HG02840 (cell line): Measurements from ENCODE around the gene PARP6.
"Not testable (repeated sequence)": the region's sequence is repeated elsewhere in the genome, so short reads cannot be mapped to it uniquely, and the experiment has no call there.

ENCODE experiments used
- ATAC-seq: cut with Tn5 transposase; IDR thresholded peaks from one replicate; pipeline ENCODE4 v1.9.1; 2021; ENCODE audit warnings: mild to moderate bottlenecking, moderate library complexity, moderate number of reproducible peaks; ENCODE audit not compliant: unreplicated experiment, low FRiP score

Gene PARP6

GRCh38 chr15:72281713-72282112, 9.4 kb upstream of the PARP6 start:
- ATAC-seq, result no peak

DNA sequence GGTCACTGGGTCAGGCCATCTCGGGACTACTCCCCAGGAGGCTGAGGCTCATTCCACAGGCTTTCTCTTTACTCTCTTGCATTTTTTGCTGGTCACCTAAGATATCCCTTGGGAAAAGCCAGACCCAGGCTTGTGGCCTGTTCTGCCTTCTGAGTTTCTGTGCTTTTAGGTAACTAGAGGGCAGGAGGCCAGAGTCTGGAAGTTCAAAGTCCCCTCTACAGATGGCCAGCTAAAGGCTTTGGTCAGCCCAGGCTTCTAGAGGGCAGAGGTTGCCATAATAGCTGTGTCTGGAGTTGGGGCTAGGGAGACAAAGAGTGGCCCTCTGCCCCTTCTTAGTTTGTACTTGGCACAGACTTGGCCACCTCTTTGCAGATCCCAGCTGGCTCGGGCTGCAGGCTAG, 8.4 kb upstream of the PARP6 start:
- no peak for ATAC-seq

DNA sequence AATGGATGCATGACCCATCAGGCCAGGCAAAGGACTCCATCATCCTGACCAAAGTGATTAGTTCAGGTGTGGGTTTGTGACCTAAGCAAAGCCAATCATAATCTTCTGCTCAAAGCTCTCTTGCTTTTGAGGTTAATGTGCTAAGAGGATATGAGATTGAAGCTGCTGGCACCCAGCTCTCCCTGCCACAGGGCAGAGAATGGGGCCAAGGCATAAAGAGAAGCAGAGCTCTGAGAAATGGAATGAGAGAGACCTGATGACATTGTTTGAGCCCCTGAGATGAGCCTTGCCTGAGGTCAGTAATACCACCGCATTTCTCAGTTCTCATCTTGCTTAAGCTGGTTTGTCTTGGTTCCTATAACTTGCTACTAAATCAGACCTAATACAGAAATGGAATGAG, 6.4 kb upstream of the PARP6 start:
- ATAC-seq, result no peak

- no peak for ATAC-seq
These were observed 4.0 kb upstream of the PARP6 start for GRCh38 chr15:72276326-72276700.

GRCh38 chr15:72275635-72276325, 3.4 kb upstream of the PARP6 start:
- ATAC-seq, result not testable (repeated sequence)

DNA sequence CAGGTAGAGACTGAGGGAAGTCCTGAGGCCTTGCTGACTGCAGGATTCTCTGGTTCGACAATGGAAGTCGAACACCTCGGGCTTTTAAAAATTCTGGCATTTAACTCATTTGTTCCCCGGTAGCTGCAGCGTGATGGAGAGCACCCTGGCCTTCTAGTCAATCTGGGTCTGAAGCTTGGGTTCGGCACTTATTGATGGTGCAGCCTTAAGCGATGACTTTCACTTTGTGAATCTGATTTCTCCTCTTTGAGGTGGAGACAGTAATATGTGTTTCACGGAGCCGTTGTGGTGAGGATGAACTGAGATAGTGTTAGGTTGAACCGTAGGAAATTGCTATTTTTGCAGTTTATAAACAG, 621 bp upstream of the PARP6 start:
- no peak for ATAC-seq

- no peak for ATAC-seq
These were observed 500 bp downstream of the PARP6 start for GRCh38 chr15:72271895-72272212.

GRCh38 chr15:72271221-72271620, 1.1 kb downstream of the PARP6 start:
- no peak for ATAC-seq

GRCh38 chr15:72269739-72270138, 2.6 kb downstream of the PARP6 start:
- ATAC-seq, result no peak

- no peak for ATAC-seq
These were observed 7.3 kb downstream of the PARP6 start for GRCh38 chr15:72265031-72265430.

DNA sequence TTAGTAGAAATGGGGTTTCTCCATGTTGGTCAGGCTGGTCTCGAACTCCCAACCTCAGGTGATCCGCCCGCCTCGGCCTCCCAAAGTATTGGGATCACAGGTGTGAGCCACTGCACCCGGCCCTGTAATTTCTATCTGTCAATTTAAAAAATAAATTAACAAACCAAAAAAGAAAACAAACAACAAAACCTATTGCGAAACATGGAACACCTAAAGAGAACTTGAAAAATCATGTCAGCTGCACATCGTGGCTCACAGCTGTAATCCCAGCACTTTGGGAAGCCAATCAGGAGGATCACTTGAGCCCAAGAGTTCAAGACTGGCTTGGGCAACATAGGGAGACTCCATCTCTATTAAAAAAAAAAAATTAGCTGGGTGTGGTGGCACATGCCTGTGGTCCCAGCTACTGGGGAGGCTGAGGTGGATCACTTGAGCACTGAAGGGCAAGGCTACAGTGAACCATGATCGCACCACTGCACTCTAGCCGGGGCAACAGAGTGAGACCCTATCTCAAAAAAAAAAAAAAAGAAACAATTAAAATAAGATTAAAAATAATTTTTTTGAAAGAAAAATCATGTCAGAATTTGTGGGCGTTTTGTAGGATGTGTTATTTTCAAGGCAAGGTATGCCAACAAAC, 19.6 kb downstream of the PARP6 start:
- no peak for ATAC-seq

DNA sequence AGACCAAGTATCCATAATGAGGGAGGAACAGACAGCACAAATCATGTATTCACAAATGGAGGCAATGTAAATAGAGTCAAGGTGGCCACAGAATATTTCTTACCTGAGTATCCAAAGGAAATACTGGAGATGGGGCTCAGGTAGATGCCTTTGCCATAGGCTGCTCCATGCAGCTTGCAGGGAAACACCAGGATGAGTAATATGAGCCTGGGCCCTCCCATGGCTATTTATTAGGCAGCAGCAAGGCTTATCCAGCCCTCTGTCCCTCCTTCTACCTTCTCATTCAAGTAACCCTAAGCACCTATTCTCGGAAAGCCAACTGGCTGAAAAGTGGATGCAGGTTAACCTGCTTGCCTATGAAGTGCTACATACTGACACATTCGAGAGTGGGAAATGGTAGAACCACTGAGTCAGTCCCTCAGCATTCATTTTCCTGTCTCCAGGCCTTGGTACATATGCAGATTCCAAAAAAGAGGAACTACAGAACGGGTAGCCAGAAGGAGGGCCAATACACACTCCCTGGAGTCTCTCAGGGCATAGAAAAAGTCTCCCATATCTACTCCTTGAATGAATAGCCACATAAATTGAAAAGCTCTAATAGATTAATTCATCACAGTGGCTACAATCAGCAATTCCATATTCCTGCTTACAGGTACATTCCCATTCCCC, 23.1 kb downstream of the PARP6 start:
- no peak for ATAC-seq

DNA sequence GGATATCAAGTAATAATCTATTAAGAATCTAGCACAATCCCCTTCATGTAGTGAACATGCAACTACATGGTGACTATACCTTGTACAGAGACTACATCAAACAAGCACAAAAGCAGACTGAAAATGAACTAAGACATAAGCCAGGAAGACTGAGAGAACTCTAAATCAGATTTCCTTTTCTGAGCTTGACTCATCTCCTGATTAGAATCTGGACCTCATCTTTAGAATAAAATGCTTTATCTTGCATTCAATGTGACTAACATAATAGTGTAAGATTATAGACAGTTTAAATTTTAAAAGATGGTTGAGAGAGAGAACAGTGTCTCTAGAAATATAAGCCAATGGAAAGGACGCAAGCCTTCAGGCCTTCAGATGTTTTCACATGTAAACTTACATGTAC, 23.8 kb downstream of the PARP6 start:
- ATAC-seq, result no peak

GRCh38 chr15:72242775-72243370, 29.5 kb downstream of the PARP6 start:
- no peak for ATAC-seq

DNA sequence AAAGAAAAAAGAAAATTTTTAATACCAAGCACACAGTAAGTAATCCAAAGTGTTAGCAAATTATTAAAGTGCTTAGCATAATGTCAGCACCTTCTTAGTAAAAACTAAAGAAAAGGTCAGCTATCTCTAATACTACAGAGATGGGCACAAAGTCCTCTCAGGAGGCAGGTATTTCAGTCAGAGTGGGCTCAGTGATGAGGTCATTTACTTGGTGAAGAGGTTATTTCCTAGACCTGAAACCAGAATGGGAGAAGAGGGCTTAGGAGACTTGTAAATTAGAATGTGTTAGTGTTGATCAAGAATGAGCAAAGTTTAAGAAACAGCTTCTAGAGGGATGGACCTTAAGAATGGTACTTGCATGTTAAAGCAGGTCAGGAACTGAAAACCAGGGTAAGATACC, 32.7 kb downstream of the PARP6 start:
- ATAC-seq, result no peak

DNA sequence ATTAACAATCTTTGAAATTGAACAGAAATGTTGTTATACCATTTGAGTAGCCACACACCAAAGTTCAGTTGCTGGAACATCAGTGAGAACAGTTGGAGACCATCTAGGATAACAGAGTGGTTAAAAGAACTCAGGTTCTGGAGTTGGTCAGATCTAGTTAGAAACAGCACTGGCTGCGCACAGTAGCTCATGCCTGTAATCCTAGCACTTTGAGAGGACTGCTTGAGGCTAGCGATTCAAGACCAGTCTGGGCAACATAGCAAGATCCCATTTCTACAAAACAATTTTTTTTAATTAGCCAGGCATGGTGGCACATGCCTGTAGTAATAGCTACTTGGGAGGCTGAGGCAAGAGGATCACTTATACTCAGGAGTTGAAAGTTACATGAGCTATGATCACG, 33.8 kb downstream of the PARP6 start:
- ATAC-seq, result no peak

DNA sequence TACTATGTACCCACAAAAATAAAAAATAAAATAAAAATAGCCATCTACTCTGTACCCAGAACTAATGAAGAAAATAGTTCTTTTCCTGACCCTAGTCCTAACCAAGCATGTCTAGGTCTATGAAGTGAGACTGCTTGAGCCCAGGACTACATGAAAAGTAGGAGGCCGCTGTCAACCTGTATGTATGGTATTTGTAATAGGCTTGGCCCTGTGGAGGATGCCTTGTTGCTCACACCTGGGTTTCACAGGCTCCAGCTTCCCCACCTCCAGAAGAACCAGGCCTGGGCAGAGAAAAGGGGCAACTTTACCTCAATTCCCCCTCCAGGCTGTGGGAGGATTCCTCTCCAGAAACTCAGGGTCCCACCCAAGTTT, 34.5 kb downstream of the PARP6 start:
- ATAC-seq, result no peak

GRCh38 chr15:72237029-72237852, 35.1 kb downstream of the PARP6 start:
- ATAC-seq, result peak; percentile 68

DNA sequence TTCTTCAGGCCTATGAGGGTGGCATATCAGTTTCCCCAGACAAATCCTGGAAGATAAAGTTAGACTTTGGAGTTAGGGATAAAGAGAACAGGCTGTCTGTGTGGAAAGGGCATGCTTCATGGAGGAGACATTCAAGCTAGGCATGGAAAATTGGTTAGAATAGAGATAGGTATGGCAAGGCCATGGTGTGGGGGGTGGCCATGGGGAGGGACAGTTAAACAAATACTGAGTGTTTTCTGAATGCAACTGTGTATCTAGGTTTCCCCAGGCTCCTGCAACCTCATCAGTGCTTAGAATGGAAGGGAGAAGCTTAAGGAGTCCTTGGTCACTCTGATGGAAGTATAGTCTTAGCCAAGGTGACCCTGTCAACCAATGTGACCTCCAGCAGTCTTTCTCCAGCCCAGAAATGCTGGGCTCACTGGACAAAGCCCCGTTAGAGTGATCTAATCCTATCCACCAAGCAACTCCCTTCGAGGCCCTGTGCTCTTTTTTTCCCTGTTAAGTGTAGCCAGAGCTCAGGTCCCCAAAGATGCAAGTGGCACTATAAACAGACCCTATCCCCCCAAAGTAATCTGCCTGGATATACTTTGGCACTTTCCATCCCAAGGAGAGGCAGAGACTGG, 35.9 kb downstream of the PARP6 start:
- ATAC-seq, result no peak

- no peak for ATAC-seq
These were observed 37.1 kb downstream of the PARP6 start for GRCh38 chr15:72235298-72235697.

DNA sequence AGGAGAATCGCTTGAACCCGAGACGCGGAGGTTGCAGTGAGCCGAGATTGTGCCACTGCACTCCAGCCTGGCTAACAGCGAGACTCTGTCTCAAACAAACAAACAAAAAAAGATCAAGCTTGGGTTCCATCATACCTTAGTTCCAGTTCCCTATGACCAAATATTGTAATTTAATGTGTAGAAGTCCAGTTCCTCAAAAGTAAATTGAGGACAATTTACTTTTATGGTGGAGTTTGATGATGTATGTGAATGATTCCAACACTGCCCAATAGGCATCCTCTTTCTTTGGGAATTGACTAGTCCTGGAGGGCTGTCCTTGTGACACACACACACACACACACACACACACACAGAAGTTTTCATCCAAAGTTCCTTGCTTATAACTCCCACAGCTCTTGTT, 38.6 kb downstream of the PARP6 start:
- ATAC-seq, result no peak
